ENCODE measurements around the gene VDAC2. TPM values are rescaled to one million over a fixed set of nuclear protein-coding genes. Genes with fewer than 3 reads are reported as not detected.

The VDAC2 gene
- 142 to 161 TPM (median 155 TPM) in 3 replicates for total RNA-seq
- long read RNA-seq, transcript VDAC2-203 (10 exons, 1,557 nt) = major isoform, 187 of 216 reads
- long read RNA-seq, partial matches to known transcripts = 15 of 216 reads
- long read RNA-seq, other reads (novel, unspliced or antisense) = 14 of 216 reads

- DNase-seq (ENCODE audit: low spot score) = peak; percentile 95
- H3K4me3 Mint-ChIP-seq (ENCODE audit: unreplicated experiment) = peak within 1 kb of the TSS; percentile 88
- H3K4me1 Mint-ChIP-seq (ENCODE audit: low read depth) = peaks cover 34% of the 10 kb centered on the region
Observed at GRCh38 chr10:75210282-75211006, at the start of gene VDAC2. TSS of gene VDAC2 (plus strand) at chr10:75210796. CDS start at chr10:75211159, 363 bp downstream.

DNA sequence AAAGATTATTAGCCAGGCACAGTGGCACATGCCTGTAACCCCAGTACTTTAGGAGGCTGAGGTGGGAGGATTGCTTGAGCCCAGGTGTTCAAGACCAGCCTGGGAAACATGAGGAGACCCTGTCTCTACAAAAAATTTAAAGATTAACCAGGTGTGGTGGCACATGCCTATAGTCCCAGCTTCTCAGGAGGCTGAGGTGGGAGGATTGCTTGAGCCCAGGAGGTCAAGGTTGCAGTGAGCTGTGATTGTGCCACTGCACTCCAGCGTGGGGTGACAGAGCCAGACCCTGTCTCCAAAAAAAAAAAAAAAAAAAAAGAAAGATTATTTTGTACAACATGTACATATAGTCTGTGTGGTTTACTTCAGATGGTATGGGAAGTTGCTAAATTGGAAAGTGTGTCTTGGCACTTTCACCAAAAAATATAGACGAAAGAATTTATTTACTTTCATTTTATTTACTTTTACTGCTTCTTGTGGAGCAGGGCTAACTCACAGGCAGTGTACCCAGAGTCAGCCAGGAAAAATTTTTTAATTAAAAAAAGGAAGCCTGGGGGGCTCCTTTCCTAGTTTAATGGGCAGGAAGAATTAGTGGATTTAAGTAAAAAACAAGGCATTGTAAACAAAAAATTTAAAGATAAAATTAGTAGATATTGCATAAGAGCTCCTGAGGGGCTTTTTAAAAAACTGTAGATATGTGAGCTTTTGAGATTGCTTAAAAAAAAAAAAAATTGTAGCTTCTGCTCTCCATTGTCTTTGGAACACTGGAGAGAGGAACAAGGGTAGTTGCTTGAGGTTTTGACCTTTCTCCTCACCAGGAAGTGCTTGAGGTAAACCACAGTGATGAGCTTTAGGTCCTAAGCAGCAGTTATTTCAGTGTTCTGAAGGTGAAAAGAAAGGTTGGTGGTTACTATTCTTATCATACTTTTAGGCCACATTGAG, 44.6 kb upstream of the VDAC2 start:
- Mint-ChIP-seq H3K4me3 (ENCODE audit: unreplicated experiment) (no peak overlapping the region), H3K27me3 (ENCODE audit: low read depth) (no peaks in the 10 kb centered on the region), H3K4me1 (ENCODE audit: low read depth) (peaks cover 10% of the 10 kb centered on the region), H3K27ac (ENCODE audit: unreplicated experiment) (no peak overlapping the region), H3K9me3 (ENCODE audit: low read depth) (no peaks in the 10 kb centered on the region), H3K36me3 (ENCODE audit: low read depth) (peaks cover 5% of the 10 kb centered on the region)
- TF ChIP-seq, protein P1, sequence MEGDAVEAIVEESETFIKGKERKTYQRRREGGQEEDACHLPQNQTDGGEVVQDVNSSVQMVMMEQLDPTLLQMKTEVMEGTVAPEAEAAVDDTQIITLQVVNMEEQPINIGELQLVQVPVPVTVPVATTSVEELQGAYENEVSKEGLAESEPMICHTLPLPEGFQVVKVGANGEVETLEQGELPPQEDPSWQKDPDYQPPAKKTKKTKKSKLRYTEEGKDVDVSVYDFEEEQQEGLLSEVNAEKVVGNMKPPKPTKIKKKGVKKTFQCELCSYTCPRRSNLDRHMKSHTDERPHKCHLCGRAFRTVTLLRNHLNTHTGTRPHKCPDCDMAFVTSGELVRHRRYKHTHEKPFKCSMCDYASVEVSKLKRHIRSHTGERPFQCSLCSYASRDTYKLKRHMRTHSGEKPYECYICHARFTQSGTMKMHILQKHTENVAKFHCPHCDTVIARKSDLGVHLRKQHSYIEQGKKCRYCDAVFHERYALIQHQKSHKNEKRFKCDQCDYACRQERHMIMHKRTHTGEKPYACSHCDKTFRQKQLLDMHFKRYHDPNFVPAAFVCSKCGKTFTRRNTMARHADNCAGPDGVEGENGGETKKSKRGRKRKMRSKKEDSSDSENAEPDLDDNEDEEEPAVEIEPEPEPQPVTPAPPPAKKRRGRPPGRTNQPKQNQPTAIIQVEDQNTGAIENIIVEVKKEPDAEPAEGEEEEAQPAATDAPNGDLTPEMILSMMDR (IDR thresholded peaks at IDR 0.05) = no peak
- DNase-seq (ENCODE audit: low spot score) = no peak

More at GRCh38 chr10:75210282-75211006, at the start of gene VDAC2:
- no peaks in the 10 kb centered on the region for H3K9me3 Mint-ChIP-seq (ENCODE audit: low read depth)
- peak within 1 kb of the TSS; percentile 99 for H3K27ac Mint-ChIP-seq (ENCODE audit: unreplicated experiment)
- H3K27me3 Mint-ChIP-seq (ENCODE audit: low read depth) = no peaks in the 10 kb centered on the region
- TF ChIP-seq, protein P1 (IDR thresholded peaks at IDR 0.05) = no peak
- H3K36me3 Mint-ChIP-seq (ENCODE audit: low read depth) = peaks cover 9% of the 10 kb centered on the region

DNA sequence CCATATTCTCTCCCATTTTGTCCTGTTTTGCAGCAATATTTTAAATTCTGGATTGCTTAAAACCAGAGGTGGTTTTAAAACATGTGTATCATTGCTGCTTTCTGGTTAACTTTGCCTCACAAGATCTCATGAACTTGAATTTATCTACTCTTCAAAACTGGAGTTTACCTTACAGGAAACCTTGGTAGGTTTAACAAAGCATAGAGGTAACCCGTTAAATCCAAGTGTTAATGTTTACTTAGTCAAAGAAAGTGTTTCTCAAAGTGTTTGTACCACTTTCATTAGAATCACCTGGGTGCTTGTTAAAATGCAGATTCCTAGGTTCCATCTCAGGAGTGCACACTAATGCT, 44.0 kb upstream of the VDAC2 start:
- H3K36me3 Mint-ChIP-seq (ENCODE audit: low read depth) = peaks cover 5% of the 10 kb centered on the region
- no peaks in the 10 kb centered on the region for H3K27me3 Mint-ChIP-seq (ENCODE audit: low read depth)
- no peaks in the 10 kb centered on the region for H3K9me3 Mint-ChIP-seq (ENCODE audit: low read depth)
- H3K27ac Mint-ChIP-seq (ENCODE audit: unreplicated experiment) = no peak overlapping the region
- DNase-seq (ENCODE audit: low spot score) = no peak
- H3K4me3 Mint-ChIP-seq (ENCODE audit: unreplicated experiment) = no peak overlapping the region
- TF ChIP-seq, protein P1 (IDR thresholded peaks at IDR 0.05) = no peak
- peaks cover 10% of the 10 kb centered on the region for H3K4me1 Mint-ChIP-seq (ENCODE audit: low read depth)

DNA sequence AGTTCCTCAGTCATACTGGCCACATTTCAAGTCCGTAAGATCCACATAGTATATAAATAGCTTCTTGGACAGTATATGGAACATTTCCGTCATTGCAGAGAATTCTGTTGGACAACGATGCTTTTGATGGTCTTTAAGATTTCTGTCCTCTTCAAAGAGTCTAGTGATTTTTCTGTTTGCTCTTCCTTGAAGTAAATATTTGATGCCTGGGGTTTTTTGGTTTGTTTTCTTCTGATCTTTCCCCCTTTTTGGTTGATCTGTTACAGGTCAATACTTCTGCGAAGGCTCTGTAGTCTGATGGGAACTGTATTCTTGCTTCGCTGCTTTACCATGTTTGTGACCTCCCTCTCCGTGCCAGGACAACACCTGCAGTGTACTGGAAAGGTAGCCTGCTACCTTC, 42.3 kb upstream of the VDAC2 start:
- DNase-seq (ENCODE audit: low spot score) = no peak
- peaks cover 7% of the 10 kb centered on the region for H3K36me3 Mint-ChIP-seq (ENCODE audit: low read depth)
- no peaks in the 10 kb centered on the region for H3K9me3 Mint-ChIP-seq (ENCODE audit: low read depth)
- H3K4me1 Mint-ChIP-seq (ENCODE audit: low read depth) = peaks cover 10% of the 10 kb centered on the region
- no peak overlapping the region for H3K4me3 Mint-ChIP-seq (ENCODE audit: unreplicated experiment)
- peak overlapping the region; percentile 0 for H3K27ac Mint-ChIP-seq (ENCODE audit: unreplicated experiment)
- H3K27me3 Mint-ChIP-seq (ENCODE audit: low read depth) = no peaks in the 10 kb centered on the region
- TF ChIP-seq, protein P1 (IDR thresholded peaks at IDR 0.05) = no peak

DNA sequence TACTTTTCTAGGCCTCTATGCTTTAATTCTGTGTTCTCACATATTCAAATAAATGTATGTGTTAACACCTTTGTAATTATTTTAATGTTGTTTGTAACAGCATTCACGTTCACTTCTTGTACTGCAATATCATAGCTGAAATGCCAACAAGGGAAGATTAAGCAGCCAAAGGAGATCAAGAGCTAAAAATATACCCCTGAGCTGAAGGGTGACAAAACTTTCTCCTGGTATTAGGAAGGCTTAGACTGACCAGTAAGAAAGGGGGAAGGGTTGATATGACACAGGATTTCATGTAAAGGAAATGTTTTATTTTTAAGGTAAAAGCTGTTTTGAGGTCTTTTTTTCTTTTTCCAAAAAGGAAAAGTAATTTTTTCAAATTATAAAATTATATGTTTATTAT, 40.4 kb upstream of the VDAC2 start:
- DNase-seq (ENCODE audit: low spot score) = no peak
- H3K36me3 Mint-ChIP-seq (ENCODE audit: low read depth) = peaks cover 11% of the 10 kb centered on the region
- H3K9me3 Mint-ChIP-seq (ENCODE audit: low read depth) = no peaks in the 10 kb centered on the region
- H3K4me3 Mint-ChIP-seq (ENCODE audit: unreplicated experiment) = no peak overlapping the region
- TF ChIP-seq, protein P1 (IDR thresholded peaks at IDR 0.05) = no peak
- peaks cover 10% of the 10 kb centered on the region for H3K4me1 Mint-ChIP-seq (ENCODE audit: low read depth)
- no peaks in the 10 kb centered on the region for H3K27me3 Mint-ChIP-seq (ENCODE audit: low read depth)
- H3K27ac Mint-ChIP-seq (ENCODE audit: unreplicated experiment) = peak overlapping the region; percentile 47
